ENCODE data around the gene FREM2. TPM values are rescaled to one million over a fixed set of nuclear protein-coding genes. Genes with fewer than 3 reads are reported as not detected.

The FREM2 gene
- total and polyA plus RNA-seq, 5 donors from 2014 or later = not detected

DNA sequence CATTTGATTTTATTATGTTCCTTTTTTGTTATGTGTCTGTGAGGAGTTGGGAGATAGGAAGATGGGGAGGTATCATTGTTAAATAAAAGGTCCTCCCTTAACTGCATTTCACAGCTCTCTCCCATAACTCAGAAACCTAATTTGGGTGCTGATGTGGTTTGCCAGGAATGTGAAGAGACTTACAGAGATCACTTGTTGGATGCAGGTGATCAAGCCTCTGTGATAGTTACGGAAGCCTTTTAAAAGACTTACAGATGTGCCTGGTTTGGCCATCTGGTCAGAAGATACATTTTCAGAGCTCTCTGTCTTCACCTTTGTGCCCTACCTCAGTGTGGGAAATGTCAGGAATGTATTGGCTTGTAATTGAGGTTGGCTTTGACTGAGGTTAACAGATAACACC is 157.7 kb downstream of the FREM2 start:
- no peak for DNase-seq
- ATAC-seq (ENCODE audit: low read depth in 2 of 2) = no peak
- Mint-ChIP-seq H3K4me3 (no peak overlapping the region), H3K9me3 (peaks cover 0 to 2% (median 0%) of the 10 kb centered on the region in 7 donors), H3K4me1 (no peaks in the 10 kb centered on the region), H3K27me3 (peaks cover 9% of the 10 kb centered on the region), H3K27ac (no peak overlapping the region), H3K36me3 (no peaks in the 10 kb centered on the region)
- Histone ChIP-seq H3K9me3 (ENCODE audit: control insufficient read depth in 2 of 2, low read length in 2 of 2) (no peaks in the 10 kb centered on the region), H3K27ac (ENCODE audit: insufficient read depth, low read length, poor library complexity, severe bottlenecking) (no peak overlapping the region), H3K27me3 (ENCODE audit: control insufficient read depth, insufficient read depth, low read length) (peaks cover 4% of the 10 kb centered on the region), H3K4me1 (ENCODE audit: control insufficient read depth, insufficient read depth, low read length, poor library complexity, severe bottlenecking) (no peaks in the 10 kb centered on the region), H3K4me3 (ENCODE audit: low read depth, low read length) (no peak overlapping the region), H3K36me3 (ENCODE audit: control insufficient read depth, insufficient read depth, low read length) (no peaks in the 10 kb centered on the region)

DNA sequence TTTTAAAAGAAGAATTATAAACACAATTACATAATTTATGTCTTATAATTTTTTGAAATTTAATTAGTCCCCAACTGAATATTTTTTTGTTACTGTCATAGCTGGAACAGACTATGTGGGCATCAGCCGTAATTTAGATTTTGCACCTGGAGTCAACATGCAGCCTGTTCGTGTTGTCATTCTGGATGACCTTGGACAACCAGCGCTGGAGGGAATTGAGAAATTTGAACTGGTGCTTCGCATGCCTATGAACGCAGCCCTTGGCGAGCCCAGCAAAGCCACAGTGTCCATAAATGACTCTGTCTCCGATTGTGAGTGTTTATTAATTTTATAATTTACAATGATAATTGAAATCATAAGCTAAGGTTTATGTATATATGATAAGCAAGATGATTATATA is 161.5 kb downstream of the FREM2 start:
- Mint-ChIP-seq H3K36me3 (no peaks in the 10 kb centered on the region), H3K9me3 (no peaks in the 10 kb centered on the region), H3K27me3 (peaks cover 9% of the 10 kb centered on the region), H3K4me3 (no peak overlapping the region), H3K4me1 (no peaks in the 10 kb centered on the region), H3K27ac (no peak overlapping the region)
- no peaks in the 10 kb centered on the region for H3K36me3 ChIP-seq (ENCODE audit: control insufficient read depth, insufficient read depth, low read length)
- H3K27me3 ChIP-seq (ENCODE audit: control insufficient read depth, insufficient read depth, low read length) = peaks cover 4% of the 10 kb centered on the region
- H3K9me3 ChIP-seq (ENCODE audit: control insufficient read depth in 2 of 2, low read length in 2 of 2) = no peaks in the 10 kb centered on the region
- no peak overlapping the region for H3K4me3 ChIP-seq (ENCODE audit: low read depth, low read length)
- ATAC-seq (ENCODE audit: low read depth in 2 of 2) (no peak), DNase-seq (no peak)
- H3K27ac ChIP-seq (ENCODE audit: insufficient read depth, low read length, poor library complexity, severe bottlenecking) = no peak overlapping the region
- H3K4me1 ChIP-seq (ENCODE audit: control insufficient read depth, insufficient read depth, low read length, poor library complexity, severe bottlenecking) = no peaks in the 10 kb centered on the region

DNA sequence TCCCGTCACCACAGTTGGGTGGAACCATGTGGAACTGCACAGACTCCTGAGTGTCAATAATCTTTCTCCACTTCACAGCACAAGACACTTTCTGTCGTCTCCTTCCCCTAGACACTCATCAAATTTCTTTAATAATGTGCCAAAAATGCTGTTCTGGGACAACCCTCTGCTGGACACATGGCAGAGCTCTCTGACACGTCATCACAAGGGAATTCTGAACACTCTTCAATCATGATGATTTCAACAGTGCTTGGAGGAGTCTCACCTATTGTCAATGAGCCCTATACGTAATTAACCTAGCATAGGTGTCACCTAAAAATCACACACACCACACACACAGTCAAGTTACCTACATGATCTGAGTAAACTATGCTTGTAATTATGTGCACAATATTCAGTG is 162.4 kb downstream of the FREM2 start:
- Histone ChIP-seq H3K4me3 (ENCODE audit: low read depth, low read length) (no peak overlapping the region), H3K36me3 (ENCODE audit: control insufficient read depth, insufficient read depth, low read length) (no peaks in the 10 kb centered on the region), H3K9me3 (ENCODE audit: control insufficient read depth in 2 of 2, low read length in 2 of 2) (no peaks in the 10 kb centered on the region), H3K27me3 (ENCODE audit: control insufficient read depth, insufficient read depth, low read length) (peaks cover 3% of the 10 kb centered on the region), H3K4me1 (ENCODE audit: control insufficient read depth, insufficient read depth, low read length, poor library complexity, severe bottlenecking) (no peaks in the 10 kb centered on the region), H3K27ac (ENCODE audit: insufficient read depth, low read length, poor library complexity, severe bottlenecking) (no peak overlapping the region)
- Mint-ChIP-seq H3K9me3 (no peaks in the 10 kb centered on the region), H3K4me1 (no peaks in the 10 kb centered on the region), H3K4me3 (no peak overlapping the region), H3K27ac (no peak overlapping the region), H3K27me3 (peaks cover 4% of the 10 kb centered on the region), H3K36me3 (no peaks in the 10 kb centered on the region)
- DNase-seq = no peak
- ATAC-seq (ENCODE audit: low read depth in 2 of 2) = no peak

DNA sequence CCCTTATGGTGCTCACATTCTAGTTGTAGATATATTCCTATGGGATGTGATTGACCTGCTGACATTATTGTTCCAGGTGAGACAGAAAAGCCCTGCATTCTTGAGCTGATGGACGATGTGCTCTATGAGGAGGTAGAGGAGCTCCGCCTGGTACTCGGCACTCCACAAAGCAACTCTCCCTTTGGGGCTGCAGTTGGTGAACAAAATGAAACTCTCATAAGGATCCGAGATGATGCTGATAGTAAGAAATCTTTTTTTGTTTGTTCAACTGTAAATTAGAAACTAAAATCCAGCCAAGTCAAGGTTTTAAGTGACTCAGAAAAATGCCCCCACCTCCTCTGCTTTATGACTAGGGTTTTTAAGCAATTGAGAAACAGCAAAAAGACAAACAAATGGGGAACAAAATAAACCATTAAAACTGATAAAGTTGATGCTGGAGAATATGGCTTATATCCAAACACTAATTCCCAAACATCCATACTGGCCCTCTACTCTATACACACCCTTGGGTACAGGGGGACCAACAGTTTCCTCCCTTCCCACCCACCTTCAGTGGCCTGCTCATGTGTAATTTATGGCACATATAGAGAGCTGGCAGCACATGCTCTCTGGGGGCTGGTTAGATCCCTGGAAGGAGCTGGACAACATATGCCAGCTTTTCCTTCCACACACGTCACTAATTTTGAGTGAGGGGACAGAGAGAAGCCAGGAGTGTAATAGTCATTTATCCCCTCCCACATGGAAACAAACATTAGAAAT is 164.2 kb downstream of the FREM2 start:
- no peaks in the 10 kb centered on the region for H3K4me1 ChIP-seq (ENCODE audit: control insufficient read depth, insufficient read depth, low read length, poor library complexity, severe bottlenecking)
- H3K27me3 ChIP-seq (ENCODE audit: control insufficient read depth, insufficient read depth, low read length) = no peaks in the 10 kb centered on the region
- no peaks in the 10 kb centered on the region for H3K4me1 Mint-ChIP-seq
- H3K9me3 Mint-ChIP-seq = no peaks in the 10 kb centered on the region
- no peak overlapping the region for H3K27ac ChIP-seq (ENCODE audit: insufficient read depth, low read length, poor library complexity, severe bottlenecking)
- H3K4me3 Mint-ChIP-seq = no peak overlapping the region
- H3K36me3 ChIP-seq (ENCODE audit: control insufficient read depth, insufficient read depth, low read length) = no peaks in the 10 kb centered on the region
- no peaks in the 10 kb centered on the region for H3K9me3 ChIP-seq (ENCODE audit: control insufficient read depth in 2 of 2, low read length in 2 of 2)
- H3K36me3 Mint-ChIP-seq = no peaks in the 10 kb centered on the region
- no peaks in the 10 kb centered on the region for H3K27me3 Mint-ChIP-seq
- H3K4me3 ChIP-seq (ENCODE audit: low read depth, low read length) = no peak overlapping the region
- H3K27ac Mint-ChIP-seq = no peak overlapping the region
- DNase-seq (no peak), ATAC-seq (ENCODE audit: low read depth in 2 of 2) (no peak)

DNA sequence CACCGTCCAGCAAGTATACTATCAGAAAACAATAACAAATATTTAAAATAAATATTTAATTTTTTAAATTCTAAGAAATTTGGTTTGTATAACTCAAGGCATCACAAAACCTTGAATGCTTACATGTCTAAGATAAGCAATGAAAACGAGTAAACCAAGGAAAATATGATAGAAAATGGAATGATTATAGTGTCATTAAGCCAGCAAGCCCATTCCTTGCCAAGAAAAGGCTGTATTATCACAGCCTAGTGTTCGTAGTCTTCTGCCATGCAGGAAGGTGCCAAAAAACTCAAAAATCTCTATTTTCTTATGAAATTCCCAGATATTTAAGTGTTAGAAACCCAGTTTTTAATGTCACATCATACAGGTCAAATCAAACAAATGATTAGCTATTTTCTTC is 167.3 kb downstream of the FREM2 start:
- no peaks in the 10 kb centered on the region for H3K27me3 ChIP-seq (ENCODE audit: control insufficient read depth, insufficient read depth, low read length)
- Mint-ChIP-seq H3K27me3 (no peaks in the 10 kb centered on the region), H3K4me1 (no peaks in the 10 kb centered on the region), H3K36me3 (no peaks in the 10 kb centered on the region), H3K9me3 (peaks cover 0 to 1% (median 0%) of the 10 kb centered on the region in 7 donors), H3K4me3 (no peak overlapping the region), H3K27ac (no peak overlapping the region)
- no peaks in the 10 kb centered on the region for H3K36me3 ChIP-seq (ENCODE audit: control insufficient read depth, insufficient read depth, low read length)
- no peak for DNase-seq
- no peaks in the 10 kb centered on the region for H3K4me1 ChIP-seq (ENCODE audit: control insufficient read depth, insufficient read depth, low read length, poor library complexity, severe bottlenecking)
- H3K4me3 ChIP-seq (ENCODE audit: low read depth, low read length) = no peak overlapping the region
- H3K27ac ChIP-seq (ENCODE audit: insufficient read depth, low read length, poor library complexity, severe bottlenecking) = no peak overlapping the region
- no peak for ATAC-seq (ENCODE audit: low read depth in 2 of 2)
- H3K9me3 ChIP-seq (ENCODE audit: control insufficient read depth in 2 of 2, low read length in 2 of 2) = no peaks in the 10 kb centered on the region

DNA sequence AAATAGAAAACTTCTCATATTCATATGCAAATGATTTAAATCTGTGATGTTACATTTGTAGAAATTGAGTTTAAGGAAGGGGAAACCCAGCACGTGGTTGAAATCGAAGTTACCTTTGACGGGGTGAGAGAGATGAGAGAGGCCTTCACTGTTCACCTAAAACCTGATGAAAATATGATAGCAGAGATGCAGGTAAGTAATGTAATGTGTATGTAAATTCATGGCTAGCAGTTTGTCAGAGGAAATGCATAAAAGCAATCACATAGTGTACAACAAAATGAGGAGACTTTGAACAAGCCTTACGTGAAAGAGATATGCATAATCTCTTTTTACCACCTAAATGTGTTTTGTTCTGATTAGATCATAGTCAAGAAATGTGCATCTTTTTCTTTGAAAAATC is 169.2 kb downstream of the FREM2 start:
- Mint-ChIP-seq H3K27ac (no peak overlapping the region), H3K9me3 (peaks cover 0 to 2% (median 0%) of the 10 kb centered on the region in 7 donors), H3K27me3 (no peaks in the 10 kb centered on the region), H3K4me1 (no peaks in the 10 kb centered on the region), H3K36me3 (no peaks in the 10 kb centered on the region), H3K4me3 (no peak overlapping the region)
- Histone ChIP-seq H3K9me3 (ENCODE audit: control insufficient read depth in 2 of 2, low read length in 2 of 2) (no peaks in the 10 kb centered on the region), H3K4me3 (ENCODE audit: low read depth, low read length) (no peak overlapping the region), H3K27ac (ENCODE audit: insufficient read depth, low read length, poor library complexity, severe bottlenecking) (no peak overlapping the region), H3K4me1 (ENCODE audit: control insufficient read depth, insufficient read depth, low read length, poor library complexity, severe bottlenecking) (no peaks in the 10 kb centered on the region), H3K27me3 (ENCODE audit: control insufficient read depth, insufficient read depth, low read length) (no peaks in the 10 kb centered on the region), H3K36me3 (ENCODE audit: control insufficient read depth, insufficient read depth, low read length) (no peaks in the 10 kb centered on the region)
- ATAC-seq (ENCODE audit: low read depth in 2 of 2) (no peak), DNase-seq (no peak)

DNA sequence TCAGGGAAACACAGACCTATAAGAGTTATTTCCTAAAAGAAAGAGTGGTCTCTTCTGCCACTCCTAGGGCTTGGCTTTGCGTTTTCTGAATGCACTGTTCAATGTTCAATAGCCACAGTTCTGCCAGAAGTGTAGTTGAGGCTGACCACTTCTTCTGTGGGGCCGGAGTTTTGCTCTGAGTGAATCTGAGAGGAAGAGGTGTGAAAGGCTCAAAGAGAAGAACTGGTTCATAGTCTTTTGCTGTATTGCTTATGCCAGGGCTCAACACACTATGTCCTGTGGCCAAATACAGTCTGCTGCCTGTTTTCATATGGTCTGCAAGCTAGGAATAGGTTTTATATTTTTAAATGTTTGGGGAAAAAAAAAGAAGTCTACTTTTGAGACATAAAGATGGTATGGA is 175.6 kb downstream of the FREM2 start:
- Mint-ChIP-seq H3K9me3 (peaks cover 0 to 2% (median 0%) of the 10 kb centered on the region in 7 donors), H3K4me3 (no peak overlapping the region), H3K4me1 (no peaks in the 10 kb centered on the region), H3K27me3 (peaks cover 1% of the 10 kb centered on the region), H3K36me3 (no peaks in the 10 kb centered on the region), H3K27ac (no peak overlapping the region)
- DNase-seq = no peak
- Histone ChIP-seq H3K27ac (ENCODE audit: insufficient read depth, low read length, poor library complexity, severe bottlenecking) (no peak overlapping the region), H3K4me3 (ENCODE audit: low read depth, low read length) (no peak overlapping the region), H3K36me3 (ENCODE audit: control insufficient read depth, insufficient read depth, low read length) (no peaks in the 10 kb centered on the region), H3K27me3 (ENCODE audit: control insufficient read depth, insufficient read depth, low read length) (no peaks in the 10 kb centered on the region), H3K4me1 (ENCODE audit: control insufficient read depth, insufficient read depth, low read length, poor library complexity, severe bottlenecking) (no peaks in the 10 kb centered on the region), H3K9me3 (ENCODE audit: control insufficient read depth in 2 of 2, low read length in 2 of 2) (no peaks in the 10 kb centered on the region)
- no peak for ATAC-seq (ENCODE audit: low read depth in 2 of 2)

DNA sequence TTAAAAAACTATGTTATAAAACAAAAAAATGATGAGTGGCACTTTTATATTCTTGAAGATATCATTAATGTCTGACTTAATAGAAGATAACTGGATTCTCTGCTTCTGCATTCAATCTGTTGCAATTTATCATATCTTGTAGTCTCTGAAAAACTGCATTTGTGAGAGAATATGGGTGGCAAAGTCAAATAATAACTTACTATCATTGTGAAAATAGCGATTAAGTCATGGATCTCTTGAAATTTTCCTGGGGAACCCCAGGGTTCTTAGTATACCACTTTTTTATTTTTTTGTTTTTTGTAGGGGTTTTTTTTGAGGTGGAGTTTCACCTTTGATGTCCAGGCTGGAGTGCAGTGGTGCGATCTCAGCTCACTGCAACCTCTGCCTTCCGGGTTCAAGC is 176.7 kb downstream of the FREM2 start:
- no peak overlapping the region for H3K4me3 Mint-ChIP-seq
- H3K27ac Mint-ChIP-seq = no peak overlapping the region
- DNase-seq (no peak), ATAC-seq (ENCODE audit: low read depth in 2 of 2) (no peak)
- no peak overlapping the region for H3K27ac ChIP-seq (ENCODE audit: insufficient read depth, low read length, poor library complexity, severe bottlenecking)
- no peak overlapping the region for H3K4me3 ChIP-seq (ENCODE audit: low read depth, low read length)
- no peaks in the 10 kb centered on the region for H3K9me3 ChIP-seq (ENCODE audit: control insufficient read depth in 2 of 2, low read length in 2 of 2)
- H3K9me3 Mint-ChIP-seq = peaks cover 0 to 2% (median 0%) of the 10 kb centered on the region in 7 donors
- H3K27me3 Mint-ChIP-seq = peaks cover 5% of the 10 kb centered on the region
- H3K36me3 ChIP-seq (ENCODE audit: control insufficient read depth, insufficient read depth, low read length) = no peaks in the 10 kb centered on the region
- H3K36me3 Mint-ChIP-seq = no peaks in the 10 kb centered on the region
- H3K4me1 Mint-ChIP-seq = no peaks in the 10 kb centered on the region
- H3K4me1 ChIP-seq (ENCODE audit: control insufficient read depth, insufficient read depth, low read length, poor library complexity, severe bottlenecking) = no peaks in the 10 kb centered on the region
- no peaks in the 10 kb centered on the region for H3K27me3 ChIP-seq (ENCODE audit: control insufficient read depth, insufficient read depth, low read length)
